HG03521 (cell line): ENCODE measurements around the gene SOWAHB.

Experiments
- ATAC-seq: cut with Tn5 transposase; IDR thresholded peaks from one replicate; pipeline ENCODE4 v1.9.1; 2021; ENCODE audit warnings: mild to moderate bottlenecking, moderate library complexity; ENCODE audit not compliant: unreplicated experiment

SOWAHB gene, protein sequence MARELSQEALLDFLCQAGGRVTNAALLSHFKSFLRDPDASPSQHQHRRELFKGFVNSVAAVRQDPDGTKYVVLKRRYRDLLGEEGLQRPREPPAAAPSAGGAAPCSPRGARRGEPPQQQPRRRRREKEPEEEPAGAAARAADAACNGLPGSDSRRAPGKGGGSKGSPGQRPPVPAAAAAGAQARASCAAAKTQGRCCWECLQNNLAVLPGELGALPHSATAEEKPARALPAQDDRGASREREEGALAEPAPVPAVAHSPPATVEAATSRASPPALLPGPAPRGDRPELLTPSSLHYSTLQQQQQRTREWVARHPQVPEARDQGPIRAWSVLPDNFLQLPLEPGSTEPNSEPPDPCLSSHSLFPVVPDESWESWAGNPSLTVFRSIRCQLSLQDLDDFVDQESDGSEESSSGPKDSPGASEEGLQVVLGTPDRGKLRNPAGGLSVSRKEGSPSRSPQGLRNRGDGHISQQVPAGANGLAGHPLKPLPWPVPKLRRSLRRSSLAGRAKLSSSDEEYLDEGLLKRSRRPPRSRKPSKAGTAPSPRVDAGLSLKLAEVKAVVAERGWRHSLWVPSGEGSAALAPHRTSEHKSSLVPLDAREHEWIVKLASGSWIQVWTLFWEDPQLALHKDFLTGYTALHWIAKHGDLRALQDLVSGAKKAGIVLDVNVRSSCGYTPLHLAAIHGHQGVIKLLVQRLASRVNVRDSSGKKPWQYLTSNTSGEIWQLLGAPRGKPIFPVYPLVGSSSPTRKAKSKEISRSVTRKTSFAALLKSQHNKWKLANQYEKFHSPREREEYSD

GRCh38 chr4:76897536-76898384 lies at the start of gene SOWAHB:
Gene SOWAHB, minus strand, starts transcription at chr4:76898144. Its CDS starts 295 bp downstream, at chr4:76897849.
- ATAC-seq, result no peak

GRCh38 chr4:76947369-76947768 lies 49.4 kb upstream of the SOWAHB start:
- ATAC-seq, result no peak

GRCh38 chr4:76943790-76944189 lies 45.8 kb upstream of the SOWAHB start:
- ATAC-seq, result no peak

DNA sequence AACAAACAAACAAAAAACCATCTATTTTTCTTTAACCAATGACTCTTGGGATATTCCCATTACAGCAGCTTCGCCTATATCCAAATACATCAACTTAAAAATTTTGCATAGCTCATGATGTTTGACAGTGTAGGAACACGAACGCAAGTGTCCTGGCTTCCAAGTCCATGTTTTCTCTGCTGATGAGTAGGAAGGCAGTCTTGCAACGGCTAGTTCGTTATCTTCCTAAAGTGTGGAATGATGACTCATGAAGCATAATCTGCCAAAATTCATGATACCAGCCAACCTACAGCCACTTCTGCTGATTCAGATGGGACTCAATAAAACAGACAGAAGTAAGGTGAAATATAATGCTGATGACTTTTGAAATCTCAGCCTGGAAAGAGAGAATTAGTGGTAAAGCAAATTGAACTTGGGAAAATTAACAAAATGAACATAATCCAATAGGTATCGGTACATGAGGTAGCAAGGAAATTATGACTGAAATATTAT lies 45.2 kb upstream of the SOWAHB start:
- no peak for ATAC-seq

DNA sequence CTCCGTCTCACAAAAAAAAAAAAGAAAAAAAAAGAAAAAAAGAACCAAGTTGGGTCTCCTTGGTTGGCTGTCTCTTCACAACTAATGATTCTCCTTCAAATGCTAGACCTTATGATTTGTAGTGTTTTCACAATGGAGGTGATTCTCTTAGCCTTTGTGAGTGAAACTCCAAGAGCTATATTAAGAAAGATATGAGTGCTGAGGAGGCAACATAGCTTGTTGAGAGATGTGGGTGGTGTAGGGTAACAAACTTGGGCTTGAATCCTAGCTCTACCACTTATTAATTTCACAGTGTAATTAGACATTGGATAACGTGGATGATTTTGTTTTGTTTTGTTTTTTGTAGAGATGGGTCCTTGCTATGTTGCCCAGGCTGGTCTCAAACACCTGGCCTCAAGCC lies 41.2 kb upstream of the SOWAHB start:
- no peak for ATAC-seq

GRCh38 chr4:76931576-76932276 lies 33.8 kb upstream of the SOWAHB start:
- no peak for ATAC-seq

- ATAC-seq, result no peak
Measured at GRCh38 chr4:76931087-76931486, 33.1 kb upstream of the SOWAHB start.

- no peak for ATAC-seq
Measured at GRCh38 chr4:76930685-76931084, 32.7 kb upstream of the SOWAHB start.

GRCh38 chr4:76926841-76927240 lies 28.9 kb upstream of the SOWAHB start:
- no peak for ATAC-seq

DNA sequence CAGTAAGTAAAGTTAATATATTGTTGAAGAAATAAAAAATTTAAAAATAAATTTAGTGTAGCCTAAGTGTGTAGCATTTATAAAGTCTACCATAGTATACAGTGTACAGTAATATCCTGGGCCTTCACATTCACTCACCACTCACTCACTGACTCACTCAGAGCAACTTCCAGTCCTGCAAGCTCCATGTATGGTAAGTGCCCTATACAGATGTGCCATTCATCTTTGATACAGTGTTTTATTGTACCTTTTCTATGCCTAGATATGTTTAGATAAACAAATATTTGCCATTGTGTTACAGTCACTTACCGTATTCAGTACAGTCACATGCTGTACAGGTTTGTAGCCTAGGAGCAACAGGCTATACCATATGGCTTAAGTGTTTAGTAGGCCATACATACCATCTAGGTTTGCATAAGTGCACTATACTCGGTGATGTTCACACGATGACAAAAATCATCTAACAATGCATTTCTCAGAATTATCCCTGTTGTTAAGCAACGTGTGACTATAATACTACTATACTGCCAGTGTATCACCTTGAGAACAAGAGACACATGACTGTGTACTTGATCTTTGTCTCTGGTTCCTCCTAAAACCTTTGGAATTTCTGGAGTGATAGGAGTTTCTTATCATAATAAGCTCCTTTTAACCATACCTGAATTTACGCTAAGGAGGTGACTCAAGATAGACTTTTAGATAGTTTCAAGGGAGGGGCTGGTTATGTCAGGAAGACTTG lies 25.8 kb upstream of the SOWAHB start:
- no peak for ATAC-seq

DNA sequence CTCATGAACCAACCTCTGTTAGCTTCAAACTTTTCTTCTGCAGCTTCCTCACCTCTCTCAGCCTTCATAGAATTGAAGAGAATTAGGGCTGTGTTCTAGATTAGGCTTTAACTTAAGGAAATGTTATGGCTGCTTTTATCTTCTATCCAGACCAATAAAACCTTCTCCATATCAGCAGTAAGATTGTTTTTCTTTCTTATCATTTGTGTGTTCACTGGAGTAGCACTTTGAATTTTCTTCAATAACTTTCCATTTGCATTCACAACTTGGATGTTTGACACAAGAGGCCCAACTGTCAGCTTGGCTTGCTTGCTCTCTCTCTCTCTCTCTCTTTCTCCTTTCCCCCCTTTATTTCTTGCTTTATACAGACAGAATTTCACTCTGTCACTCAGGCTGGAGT lies 22.8 kb upstream of the SOWAHB start:
- no peak for ATAC-seq

GRCh38 chr4:76909711-76910110 lies 11.8 kb upstream of the SOWAHB start:
- no peak for ATAC-seq

- no peak for ATAC-seq
Measured at GRCh38 chr4:76905521-76905920, 7.6 kb upstream of the SOWAHB start.

GRCh38 chr4:76904646-76905190 lies 6.8 kb upstream of the SOWAHB start:
- no peak for ATAC-seq

DNA sequence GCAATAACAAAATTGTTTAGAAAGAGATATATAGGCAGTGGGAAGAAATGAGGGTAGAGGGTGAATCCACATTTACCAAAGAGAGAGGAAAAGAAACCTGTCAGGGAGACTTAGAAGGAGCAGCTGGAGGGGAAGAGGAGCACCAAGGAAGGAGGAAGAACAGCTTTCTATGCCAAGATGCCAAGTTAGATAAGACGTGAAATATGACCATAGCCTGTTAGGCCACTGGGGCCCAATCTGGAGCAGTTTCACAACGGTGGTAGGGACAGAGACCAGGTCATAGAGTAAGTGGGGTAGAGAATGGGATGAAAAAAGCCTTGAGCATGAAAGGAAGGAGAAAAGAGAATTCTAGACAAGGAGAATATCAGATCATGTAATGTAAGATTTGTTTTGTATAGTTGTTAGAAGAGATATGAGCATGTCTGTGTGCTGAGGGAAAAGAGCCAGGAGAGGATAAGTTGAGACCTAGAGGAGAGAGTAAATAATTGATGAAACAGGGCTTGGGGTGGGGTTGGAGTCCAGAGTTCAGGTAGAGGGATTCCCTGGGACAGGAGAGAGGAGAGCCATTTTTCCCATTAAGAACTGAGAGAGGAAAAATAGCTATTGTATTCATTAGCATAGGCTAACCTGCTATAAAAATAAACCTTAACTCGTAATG lies 4.4 kb upstream of the SOWAHB start:
- ATAC-seq, result no peak

- no peak for ATAC-seq
Measured at GRCh38 chr4:76898949-76899645, 1.2 kb upstream of the SOWAHB start.

DNA sequence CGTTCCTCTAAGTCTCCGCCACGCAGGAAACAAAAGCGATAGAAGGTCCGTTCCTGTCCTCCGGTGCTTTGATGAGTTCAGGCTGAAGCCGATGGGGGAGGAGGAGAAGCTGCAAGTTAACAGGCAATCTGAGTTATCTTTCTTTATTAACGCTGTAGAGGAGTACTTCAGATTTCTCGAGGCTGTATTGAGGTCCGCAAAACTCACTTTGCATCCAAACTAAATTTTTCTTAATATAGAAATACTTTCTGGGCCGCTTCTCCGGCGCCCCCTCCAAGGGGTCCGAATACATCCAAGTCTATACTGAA lies 395 bp upstream of the SOWAHB start:
- no peak for ATAC-seq
